Measurements from ENCODE around the gene BBLN.

- TF ChIP-seq POLR2A (IDR thresholded peaks at IDR 0.05; ENCODE audit: extremely low read depth, insufficient read length), result no peak
- TF ChIP-seq, protein P1, sequence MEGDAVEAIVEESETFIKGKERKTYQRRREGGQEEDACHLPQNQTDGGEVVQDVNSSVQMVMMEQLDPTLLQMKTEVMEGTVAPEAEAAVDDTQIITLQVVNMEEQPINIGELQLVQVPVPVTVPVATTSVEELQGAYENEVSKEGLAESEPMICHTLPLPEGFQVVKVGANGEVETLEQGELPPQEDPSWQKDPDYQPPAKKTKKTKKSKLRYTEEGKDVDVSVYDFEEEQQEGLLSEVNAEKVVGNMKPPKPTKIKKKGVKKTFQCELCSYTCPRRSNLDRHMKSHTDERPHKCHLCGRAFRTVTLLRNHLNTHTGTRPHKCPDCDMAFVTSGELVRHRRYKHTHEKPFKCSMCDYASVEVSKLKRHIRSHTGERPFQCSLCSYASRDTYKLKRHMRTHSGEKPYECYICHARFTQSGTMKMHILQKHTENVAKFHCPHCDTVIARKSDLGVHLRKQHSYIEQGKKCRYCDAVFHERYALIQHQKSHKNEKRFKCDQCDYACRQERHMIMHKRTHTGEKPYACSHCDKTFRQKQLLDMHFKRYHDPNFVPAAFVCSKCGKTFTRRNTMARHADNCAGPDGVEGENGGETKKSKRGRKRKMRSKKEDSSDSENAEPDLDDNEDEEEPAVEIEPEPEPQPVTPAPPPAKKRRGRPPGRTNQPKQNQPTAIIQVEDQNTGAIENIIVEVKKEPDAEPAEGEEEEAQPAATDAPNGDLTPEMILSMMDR (IDR thresholded peaks at IDR 0.05; ENCODE audit: low read depth, low read length), result no peak
- TF ChIP-seq MYC (IDR thresholded peaks at IDR 0.05; ENCODE audit: low read depth, low read length), result no peak
Observed at GRCh38 chr9:128162215-128163026, 2.4 kb downstream of the BBLN start.

Measured in NB4 (cell line).